ENCODE measurements around the gene ANTKMT. TPM values are rescaled to one million over a fixed set of nuclear protein-coding genes. Genes with fewer than 3 reads are reported as not detected.

The ANTKMT gene
- polyA plus RNA-seq, 4 donors: 23.0 to 55.5 (median 38.1) TPM

- FAIRE-seq (no peak), DNase-seq (peak; percentile 50 to 84)
- 1 to 3% (median 1%) methylated on average over 29 to 80 of the region's 80 CpGs for WGBS, 3 donors
- H3K4me3 ChIP-seq (ENCODE audit: low read depth in 1 of 3, low read length in 3 of 3): peak overlapping the region; percentile 25 to 52 (median 37)
- H3K36me3 ChIP-seq (ENCODE audit: control insufficient read depth in 3 of 3, insufficient read depth in 2 of 3, low read depth in 1 of 3, low read length in 3 of 3): peaks cover under 1 to 45% (median 6%) of the 10 kb centered on the region in 3 donors
- H3K9me3 ChIP-seq (ENCODE audit: control insufficient read depth in 2 of 2, insufficient read depth in 1 of 2, low read depth in 1 of 2, low read length in 1 of 2): no peaks in the 10 kb centered on the region
- H3K27me3 ChIP-seq (ENCODE audit: control insufficient read depth in 3 of 3, insufficient read depth in 3 of 3, low read length in 3 of 3): peaks cover 0 to 22% (median 10%) of the 10 kb centered on the region in 3 donors
- H3K4me1 ChIP-seq (ENCODE audit: control insufficient read depth in 3 of 3, insufficient read depth in 2 of 3, low read depth in 1 of 3, low read length in 2 of 3): peaks cover 0 to 19% (median 4%) of the 10 kb centered on the region in 3 donors
- H3K27ac ChIP-seq (ENCODE audit: low read depth in 1 of 3, low read length in 2 of 3): no peak overlapping the region
Observed at GRCh38 chr16:728131-728889, 7.4 kb downstream of the ANTKMT start.

- peaks cover 0 to 19% (median 4%) of the 10 kb centered on the region in 3 donors for H3K4me1 ChIP-seq (ENCODE audit: control insufficient read depth in 3 of 3, insufficient read depth in 2 of 3, low read depth in 1 of 3, low read length in 2 of 3)
- peaks cover 0 to 22% (median 10%) of the 10 kb centered on the region in 3 donors for H3K27me3 ChIP-seq (ENCODE audit: control insufficient read depth in 3 of 3, insufficient read depth in 3 of 3, low read length in 3 of 3)
- 65 to 74% (median 70%) methylated on average over 54 to 55 of the region's 55 CpGs for WGBS, 3 donors
- no peak overlapping the region for H3K27ac ChIP-seq (ENCODE audit: low read depth in 1 of 3, low read length in 2 of 3)
- H3K36me3 ChIP-seq (ENCODE audit: control insufficient read depth in 3 of 3, insufficient read depth in 2 of 3, low read depth in 1 of 3, low read length in 3 of 3): peaks cover 2 to 48% (median 10%) of the 10 kb centered on the region in 3 donors
- no peaks in the 10 kb centered on the region for H3K9me3 ChIP-seq (ENCODE audit: control insufficient read depth in 2 of 2, insufficient read depth in 1 of 2, low read depth in 1 of 2, low read length in 1 of 2)
- FAIRE-seq: no peak
- peak overlapping the region in 2 of 3 donors; percentile 37 to 52 for H3K4me3 ChIP-seq (ENCODE audit: low read depth in 1 of 3, low read length in 3 of 3)
- no peak for DNase-seq
Observed at GRCh38 chr16:728890-729744, 8.2 kb downstream of the ANTKMT start.

- Histone ChIP-seq H3K4me1 (ENCODE audit: control insufficient read depth in 3 of 3, insufficient read depth in 2 of 3, low read depth in 1 of 3, low read length in 2 of 3) (peaks cover 0 to 19% (median 4%) of the 10 kb centered on the region in 3 donors), H3K27ac (ENCODE audit: low read depth in 1 of 3, low read length in 2 of 3) (no peak overlapping the region), H3K4me3 (ENCODE audit: low read depth in 1 of 3, low read length in 3 of 3) (no peak overlapping the region), H3K27me3 (ENCODE audit: control insufficient read depth in 3 of 3, insufficient read depth in 3 of 3, low read length in 3 of 3) (peaks cover 0 to 22% (median 8%) of the 10 kb centered on the region in 3 donors), H3K9me3 (ENCODE audit: control insufficient read depth in 2 of 2, insufficient read depth in 1 of 2, low read depth in 1 of 2, low read length in 1 of 2) (no peaks in the 10 kb centered on the region), H3K36me3 (ENCODE audit: control insufficient read depth in 3 of 3, insufficient read depth in 2 of 3, low read depth in 1 of 3, low read length in 3 of 3) (peaks cover 2 to 57% (median 10%) of the 10 kb centered on the region in 3 donors)
- WGBS, 3 donors: 90 to 93% (median 92%) methylated on average over 33 to 37 of the region's 37 CpGs
- FAIRE-seq (no peak), DNase-seq (no peak)
Observed at GRCh38 chr16:729768-730665, 9.1 kb downstream of the ANTKMT start.

- no peaks in the 10 kb centered on the region for H3K9me3 ChIP-seq (ENCODE audit: control insufficient read depth in 2 of 2, insufficient read depth in 1 of 2, low read depth in 1 of 2, low read length in 1 of 2)
- 86 to 90% (median 87%) methylated on average over 16 to 22 of the region's 22 CpGs for WGBS, 3 donors
- FAIRE-seq (no peak), DNase-seq (no peak)
- no peak overlapping the region for H3K27ac ChIP-seq (ENCODE audit: low read depth in 1 of 3, low read length in 2 of 3)
- H3K4me1 ChIP-seq (ENCODE audit: control insufficient read depth in 3 of 3, insufficient read depth in 2 of 3, low read depth in 1 of 3, low read length in 2 of 3): peaks cover 0 to 19% (median 4%) of the 10 kb centered on the region in 3 donors
- no peak overlapping the region for H3K4me3 ChIP-seq (ENCODE audit: low read depth in 1 of 3, low read length in 3 of 3)
- peaks cover 0 to 17% (median 6%) of the 10 kb centered on the region in 3 donors for H3K27me3 ChIP-seq (ENCODE audit: control insufficient read depth in 3 of 3, insufficient read depth in 3 of 3, low read length in 3 of 3)
- H3K36me3 ChIP-seq (ENCODE audit: control insufficient read depth in 3 of 3, insufficient read depth in 2 of 3, low read depth in 1 of 3, low read length in 3 of 3): peaks cover 2 to 66% (median 10%) of the 10 kb centered on the region in 3 donors
Observed at GRCh38 chr16:730666-731509, 9.9 kb downstream of the ANTKMT start.

- H3K36me3 ChIP-seq (ENCODE audit: control insufficient read depth in 3 of 3, insufficient read depth in 2 of 3, low read depth in 1 of 3, low read length in 3 of 3): peaks cover 2 to 80% (median 12%) of the 10 kb centered on the region in 3 donors
- FAIRE-seq: no peak
Observed at GRCh38 chr16:732332-732731, 11.4 kb downstream of the ANTKMT start.

GRCh38 chr16:732936-733335 lies 12.0 kb downstream of the ANTKMT start:
- Histone ChIP-seq H3K9me3 (ENCODE audit: control insufficient read depth in 2 of 2, insufficient read depth in 1 of 2, low read depth in 1 of 2, low read length in 1 of 2) (no peaks in the 10 kb centered on the region), H3K27me3 (ENCODE audit: control insufficient read depth in 3 of 3, insufficient read depth in 3 of 3, low read length in 3 of 3) (peaks cover 0 to 3% (median 0%) of the 10 kb centered on the region in 3 donors), H3K4me1 (ENCODE audit: control insufficient read depth in 3 of 3, insufficient read depth in 2 of 3, low read depth in 1 of 3, low read length in 2 of 3) (peaks cover 0 to 6% (median 4%) of the 10 kb centered on the region in 3 donors), H3K36me3 (ENCODE audit: control insufficient read depth in 3 of 3, insufficient read depth in 2 of 3, low read depth in 1 of 3, low read length in 3 of 3) (peaks cover 2 to 86% (median 12%) of the 10 kb centered on the region in 3 donors), H3K4me3 (ENCODE audit: low read depth in 1 of 3, low read length in 3 of 3) (no peak overlapping the region), H3K27ac (ENCODE audit: low read depth in 1 of 3, low read length in 2 of 3) (no peak overlapping the region)
- 88 to 89% (median 88%) methylated on average over 13 of the region's 13 CpGs for WGBS, 3 donors
- no peak for DNase-seq
- no peak for FAIRE-seq

More at GRCh38 chr16:732332-732731, 11.4 kb downstream of the ANTKMT start:
- H3K27ac ChIP-seq (ENCODE audit: low read depth in 1 of 3, low read length in 2 of 3): no peak overlapping the region
- peaks cover 0 to 12% (median 4%) of the 10 kb centered on the region in 3 donors for H3K4me1 ChIP-seq (ENCODE audit: control insufficient read depth in 3 of 3, insufficient read depth in 2 of 3, low read depth in 1 of 3, low read length in 2 of 3)
- WGBS, 3 donors: 91 to 97% (median 93%) methylated on average over 12 of the region's 12 CpGs
- no peaks in the 10 kb centered on the region for H3K9me3 ChIP-seq (ENCODE audit: control insufficient read depth in 2 of 2, insufficient read depth in 1 of 2, low read depth in 1 of 2, low read length in 1 of 2)
- H3K27me3 ChIP-seq (ENCODE audit: control insufficient read depth in 3 of 3, insufficient read depth in 3 of 3, low read length in 3 of 3): peaks cover 0 to 6% (median 2%) of the 10 kb centered on the region in 3 donors
- no peak for DNase-seq
- no peak overlapping the region for H3K4me3 ChIP-seq (ENCODE audit: low read depth in 1 of 3, low read length in 3 of 3)
